Left ventricle myocardium inferior (tissue), 1 donor: ENCODE data around the gene HECW1. TPM values are rescaled to one million over a fixed set of nuclear protein-coding genes. Genes with fewer than 3 reads are reported as not detected.
"Not testable (repeated sequence)": the region's sequence is repeated elsewhere in the genome, so short reads cannot be mapped to it uniquely, and the experiment has no call there.

Experiments used
- DNase-seq: peaks from one replicate; pipeline ENCODE4 v3.0.0-alpha.2; 2020
- H3K27ac ChIP-seq: fragments of 200-600 bp; replicated peaks from 2 replicates; pipeline ENCODE4 v1.8.0; 2021
- H3K27me3 ChIP-seq: fragments of 200-600 bp; 2 replicates; pipeline ENCODE4 v1.8.0; 2021; ENCODE audit warnings: low read depth
- H3K36me3 ChIP-seq: fragments of 200-600 bp; 2 replicates; pipeline ENCODE4 v1.8.0; 2021
- H3K4me1 ChIP-seq: fragments of 200-600 bp; 2 replicates; pipeline ENCODE4 v1.8.0; 2021
- H3K4me3 ChIP-seq: fragments of 200-600 bp; 2 replicates; pipeline ENCODE4 v1.8.0; 2021; ENCODE audit warnings: mild to moderate bottlenecking, moderate library complexity
- H3K9me3 ChIP-seq: fragments of 200-600 bp; replicated peaks from 2 replicates; pipeline ENCODE4 v1.8.0; 2021
- intact Hi-C: fragments of 100-400 bp; cut with micrococcal nuclease; formaldehyde crosslinking; loops from one replicate; pipeline ENCODE4 v1.11.0; 2022
- total RNA-seq: library from RNA; stranded (reverse); fragmentation: NEBNext Ultra II Directional; extraction: Animal tissue kit (Norgen Biotek cat#: 25700); gene quantifications from one replicate; pipeline ENCODE4 v1.2.1, GENCODE V29; 2021
- TF ChIP-seq, protein P1 (sequence below): fragments of 200-600 bp; IDR thresholded peaks from 2 replicates; pipeline ENCODE4 v1.8.0; 2021; ENCODE audit warnings: antibody characterized with exemption, mild to moderate bottlenecking, borderline replicate concordance
- donor health status: DM: no; HTN: yes; CAD: no; lungs with severe emphysema.

The HECW1 gene
- total RNA-seq, 1 donor from 2014 or later: not detected

DNA sequence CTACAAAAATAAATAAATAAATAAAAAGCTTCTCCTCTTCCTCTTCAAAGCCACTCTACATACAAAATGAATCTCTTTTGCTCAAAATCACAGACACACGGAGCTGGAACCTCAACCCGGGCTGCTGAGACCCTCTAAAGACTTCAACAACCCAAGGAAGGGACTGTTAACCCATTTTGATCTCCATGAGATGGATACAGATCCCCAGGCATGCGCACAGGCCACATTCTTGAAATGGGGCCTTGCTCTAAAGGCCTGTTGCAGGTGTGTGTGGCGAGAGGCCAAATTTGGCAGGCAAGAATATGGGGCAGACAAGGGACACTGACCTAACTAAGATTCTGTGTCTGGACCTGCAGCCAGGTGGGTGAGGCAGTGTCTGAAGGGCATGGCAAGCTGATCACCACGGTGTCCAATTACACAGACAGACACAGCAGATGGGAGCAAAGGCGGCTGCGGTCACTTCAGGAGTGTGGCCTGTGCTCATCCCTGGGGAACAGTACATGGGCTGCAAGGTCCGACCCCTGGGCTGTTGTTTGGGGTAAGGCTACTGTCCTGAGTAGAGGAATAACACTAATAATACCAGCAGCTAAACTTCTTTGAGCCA lies 219.8 kb downstream of the HECW1 start:
- DNase-seq: no peak

GRCh38 chr7:43337191-43337590 lies 224.7 kb downstream of the HECW1 start:
- intact Hi-C loops: no loop called here
- peaks cover 12% of the 10 kb centered on the region for H3K27me3 ChIP-seq
- H3K4me3 ChIP-seq: no peak overlapping the region
- no peak for DNase-seq
- no peak overlapping the region for H3K27ac ChIP-seq
- H3K36me3 ChIP-seq: no peaks in the 10 kb centered on the region
- no peaks in the 10 kb centered on the region for H3K9me3 ChIP-seq
- TF ChIP-seq, protein P1, sequence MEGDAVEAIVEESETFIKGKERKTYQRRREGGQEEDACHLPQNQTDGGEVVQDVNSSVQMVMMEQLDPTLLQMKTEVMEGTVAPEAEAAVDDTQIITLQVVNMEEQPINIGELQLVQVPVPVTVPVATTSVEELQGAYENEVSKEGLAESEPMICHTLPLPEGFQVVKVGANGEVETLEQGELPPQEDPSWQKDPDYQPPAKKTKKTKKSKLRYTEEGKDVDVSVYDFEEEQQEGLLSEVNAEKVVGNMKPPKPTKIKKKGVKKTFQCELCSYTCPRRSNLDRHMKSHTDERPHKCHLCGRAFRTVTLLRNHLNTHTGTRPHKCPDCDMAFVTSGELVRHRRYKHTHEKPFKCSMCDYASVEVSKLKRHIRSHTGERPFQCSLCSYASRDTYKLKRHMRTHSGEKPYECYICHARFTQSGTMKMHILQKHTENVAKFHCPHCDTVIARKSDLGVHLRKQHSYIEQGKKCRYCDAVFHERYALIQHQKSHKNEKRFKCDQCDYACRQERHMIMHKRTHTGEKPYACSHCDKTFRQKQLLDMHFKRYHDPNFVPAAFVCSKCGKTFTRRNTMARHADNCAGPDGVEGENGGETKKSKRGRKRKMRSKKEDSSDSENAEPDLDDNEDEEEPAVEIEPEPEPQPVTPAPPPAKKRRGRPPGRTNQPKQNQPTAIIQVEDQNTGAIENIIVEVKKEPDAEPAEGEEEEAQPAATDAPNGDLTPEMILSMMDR: no peak
- H3K4me1 ChIP-seq: no peaks in the 10 kb centered on the region

More for the DNA sequence above, 219.8 kb downstream of the HECW1 start:
- Histone ChIP-seq H3K9me3 (no peaks in the 10 kb centered on the region), H3K4me3 (no peak overlapping the region), H3K27me3 (peaks cover 5% of the 10 kb centered on the region), H3K36me3 (no peaks in the 10 kb centered on the region), H3K4me1 (no peaks in the 10 kb centered on the region), H3K27ac (no peak overlapping the region)
- TF ChIP-seq, protein P1: no peak
- intact Hi-C loops: no loop called here

DNA sequence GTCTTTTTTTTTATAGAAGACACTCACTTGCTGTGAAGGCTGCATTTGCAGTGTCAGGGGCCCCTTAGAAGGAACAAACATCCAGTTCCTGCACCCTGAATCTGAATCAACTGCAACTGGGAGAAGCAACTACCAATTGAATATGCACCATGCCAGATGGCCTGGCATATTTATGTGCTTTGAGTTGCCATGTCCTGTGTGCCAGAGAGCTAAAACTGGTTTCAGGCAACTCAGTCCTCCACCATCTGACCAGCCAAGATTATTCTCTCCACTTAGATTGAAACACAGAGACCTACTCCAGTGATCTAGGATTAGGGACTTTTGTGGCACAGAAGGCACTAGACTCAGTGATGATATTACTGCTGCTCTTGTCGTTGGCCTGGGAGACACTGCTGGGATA lies 225.4 kb downstream of the HECW1 start:
- no peak overlapping the region for H3K27ac ChIP-seq
- no peaks in the 10 kb centered on the region for H3K36me3 ChIP-seq
- no peak for DNase-seq
- no peak overlapping the region for H3K4me3 ChIP-seq
- TF ChIP-seq, protein P1: no peak
- peaks cover 12% of the 10 kb centered on the region for H3K27me3 ChIP-seq
- no peaks in the 10 kb centered on the region for H3K4me1 ChIP-seq
- no peaks in the 10 kb centered on the region for H3K9me3 ChIP-seq
- intact Hi-C loops: no loop called here

GRCh38 chr7:43341132-43341531 lies 228.7 kb downstream of the HECW1 start:
- Histone ChIP-seq H3K4me3 (no peak overlapping the region), H3K27ac (no peak overlapping the region), H3K27me3 (peaks cover 12% of the 10 kb centered on the region), H3K36me3 (no peaks in the 10 kb centered on the region), H3K9me3 (no peaks in the 10 kb centered on the region), H3K4me1 (no peaks in the 10 kb centered on the region)
- no peak for DNase-seq
- TF ChIP-seq, protein P1: no peak
- intact Hi-C loops: no loop called here

DNA sequence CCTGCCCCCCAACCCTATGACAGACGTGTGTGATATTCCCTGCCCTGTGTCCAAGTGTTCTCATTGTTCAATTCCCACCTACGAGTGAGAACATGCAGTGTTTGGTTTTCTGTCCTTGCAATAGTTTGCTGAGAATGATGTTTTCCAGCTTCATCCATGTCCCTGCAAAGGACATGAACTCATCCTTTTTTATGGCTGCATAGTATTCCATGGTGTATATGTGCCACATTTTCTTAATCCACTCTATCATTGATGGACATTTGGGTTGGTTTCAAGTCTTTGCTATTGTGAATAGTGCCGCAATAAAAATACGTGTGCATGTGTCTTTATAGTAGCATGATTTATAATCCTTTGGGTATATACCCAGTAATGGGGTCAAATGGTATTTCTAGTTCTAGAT lies 231.0 kb downstream of the HECW1 start:
- H3K4me1 ChIP-seq, H3K9me3 ChIP-seq, H3K36me3 ChIP-seq, H3K4me3 ChIP-seq, intact Hi-C loops, H3K27ac ChIP-seq, DNase-seq: not testable (repeated sequence)
- H3K27me3 ChIP-seq: peaks cover 12% of the 10 kb centered on the region

GRCh38 chr7:43345696-43346095 lies 233.2 kb downstream of the HECW1 start:
- H3K27ac ChIP-seq, H3K27me3 ChIP-seq, H3K4me3 ChIP-seq, H3K4me1 ChIP-seq, DNase-seq, H3K36me3 ChIP-seq, intact Hi-C loops: not testable (repeated sequence)
- peaks cover 18% of the 10 kb centered on the region for H3K9me3 ChIP-seq

DNA sequence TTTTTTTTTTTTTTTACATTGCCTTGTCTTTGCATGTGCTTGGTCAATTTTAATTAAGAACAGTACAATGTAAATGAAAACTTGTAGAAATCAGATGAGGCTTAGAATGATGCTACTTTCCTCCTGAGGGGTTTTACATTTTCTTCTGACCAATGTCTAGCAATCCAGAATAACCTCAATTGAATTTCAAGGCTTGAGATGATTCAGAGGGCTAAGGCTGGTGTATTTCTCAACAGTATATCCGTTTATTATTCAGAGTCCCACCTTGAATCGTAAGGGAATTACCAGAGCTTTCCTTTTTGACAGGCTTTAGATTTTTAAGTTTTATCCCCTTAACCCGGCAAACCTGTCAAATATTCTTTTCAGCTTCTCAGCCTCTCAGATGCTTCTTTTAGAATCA lies 239.2 kb downstream of the HECW1 start:
- peaks cover 19% of the 10 kb centered on the region for H3K27me3 ChIP-seq
- H3K4me1 ChIP-seq: no peaks in the 10 kb centered on the region
- H3K27ac ChIP-seq: no peak overlapping the region
- intact Hi-C loops: no loop called here
- no peak for DNase-seq
- TF ChIP-seq, protein P1: no peak
- peaks cover 24% of the 10 kb centered on the region for H3K9me3 ChIP-seq
- H3K4me3 ChIP-seq: no peak overlapping the region
- no peaks in the 10 kb centered on the region for H3K36me3 ChIP-seq
